ENCODE data around the gene GLYAT. TPM values are rescaled to one million over a fixed set of nuclear protein-coding genes. Genes with fewer than 3 reads are reported as not detected.
"Not testable (repeated sequence)": the region's sequence is repeated elsewhere in the genome, so short reads cannot be mapped to it uniquely, and the experiment has no call there.

GLYAT gene
- total RNA-seq, 1 donor from 2014 or later = not detected

DNA sequence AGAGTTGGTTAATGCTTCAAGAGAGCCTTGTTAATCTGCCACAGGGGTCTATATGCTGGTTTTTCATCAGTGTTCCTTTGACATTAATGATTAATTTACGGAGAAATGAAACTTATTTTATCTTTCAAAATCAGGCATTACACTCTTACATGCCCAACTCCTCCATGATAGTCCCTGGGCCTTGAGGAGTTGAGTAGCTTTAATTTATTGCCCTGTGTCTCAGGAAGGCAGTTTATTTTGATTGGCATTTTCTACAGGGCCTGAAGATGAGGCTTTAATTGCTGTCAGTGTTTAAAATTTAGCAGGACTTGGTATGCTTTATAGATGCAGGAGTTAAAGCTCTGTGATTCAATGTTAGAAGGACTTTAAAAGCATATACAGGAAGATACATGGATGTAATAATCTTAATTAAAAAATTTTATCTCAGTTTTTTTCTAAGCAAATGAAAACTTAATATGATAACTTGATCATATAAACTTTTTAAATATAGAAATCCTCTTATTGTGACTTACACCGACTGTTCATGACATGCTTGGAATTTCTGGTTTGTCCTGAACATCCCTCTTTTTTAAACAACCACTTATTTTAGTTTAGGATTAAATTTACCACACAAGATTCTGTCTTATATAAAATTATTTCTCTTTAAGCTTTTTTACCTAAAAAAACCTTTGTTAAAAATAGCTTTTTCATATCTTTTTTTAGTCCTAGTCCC lies 12.2 kb downstream of the GLYAT start:
- Mint-ChIP-seq H3K4me1 (ENCODE audit: unreplicated experiment) (no peaks in the 10 kb centered on the region), H3K36me3 (ENCODE audit: unreplicated experiment) (no peaks in the 10 kb centered on the region), H3K27ac (ENCODE audit: unreplicated experiment) (no peak overlapping the region), H3K27me3 (ENCODE audit: unreplicated experiment) (no peaks in the 10 kb centered on the region), H3K9me3 (ENCODE audit: unreplicated experiment) (no peaks in the 10 kb centered on the region), H3K4me3 (ENCODE audit: unreplicated experiment) (no peak overlapping the region)
- TF ChIP-seq, protein P1, sequence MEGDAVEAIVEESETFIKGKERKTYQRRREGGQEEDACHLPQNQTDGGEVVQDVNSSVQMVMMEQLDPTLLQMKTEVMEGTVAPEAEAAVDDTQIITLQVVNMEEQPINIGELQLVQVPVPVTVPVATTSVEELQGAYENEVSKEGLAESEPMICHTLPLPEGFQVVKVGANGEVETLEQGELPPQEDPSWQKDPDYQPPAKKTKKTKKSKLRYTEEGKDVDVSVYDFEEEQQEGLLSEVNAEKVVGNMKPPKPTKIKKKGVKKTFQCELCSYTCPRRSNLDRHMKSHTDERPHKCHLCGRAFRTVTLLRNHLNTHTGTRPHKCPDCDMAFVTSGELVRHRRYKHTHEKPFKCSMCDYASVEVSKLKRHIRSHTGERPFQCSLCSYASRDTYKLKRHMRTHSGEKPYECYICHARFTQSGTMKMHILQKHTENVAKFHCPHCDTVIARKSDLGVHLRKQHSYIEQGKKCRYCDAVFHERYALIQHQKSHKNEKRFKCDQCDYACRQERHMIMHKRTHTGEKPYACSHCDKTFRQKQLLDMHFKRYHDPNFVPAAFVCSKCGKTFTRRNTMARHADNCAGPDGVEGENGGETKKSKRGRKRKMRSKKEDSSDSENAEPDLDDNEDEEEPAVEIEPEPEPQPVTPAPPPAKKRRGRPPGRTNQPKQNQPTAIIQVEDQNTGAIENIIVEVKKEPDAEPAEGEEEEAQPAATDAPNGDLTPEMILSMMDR (IDR thresholded peaks at IDR 0.05) = no peak
- DNase-seq (ENCODE audit: extremely low spot score, unreplicated experiment) = no peak

DNA sequence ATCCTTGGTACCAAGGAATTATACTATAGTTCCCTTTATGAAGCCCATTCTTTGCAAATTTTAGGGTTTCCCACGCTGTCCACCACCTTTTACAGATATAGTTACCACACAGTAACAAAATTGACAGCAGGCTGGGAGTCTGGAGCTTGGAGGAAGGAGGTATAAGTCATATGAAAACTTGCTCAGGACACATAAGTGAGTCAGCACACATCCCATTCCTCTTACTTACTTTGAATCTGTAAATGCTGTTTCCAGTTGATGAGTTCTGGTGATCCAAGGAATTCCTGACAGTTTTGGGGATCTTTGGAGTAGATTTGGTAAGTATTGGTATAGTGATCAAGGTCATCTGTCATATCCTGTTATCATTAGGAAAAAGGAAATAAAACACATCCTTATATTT lies 19.2 kb downstream of the GLYAT start:
- Mint-ChIP-seq H3K36me3 (ENCODE audit: unreplicated experiment) (no peaks in the 10 kb centered on the region), H3K9me3 (ENCODE audit: unreplicated experiment) (no peaks in the 10 kb centered on the region), H3K4me3 (ENCODE audit: unreplicated experiment) (no peak overlapping the region), H3K4me1 (ENCODE audit: unreplicated experiment) (no peaks in the 10 kb centered on the region), H3K27ac (ENCODE audit: unreplicated experiment) (no peak overlapping the region), H3K27me3 (ENCODE audit: unreplicated experiment) (no peaks in the 10 kb centered on the region)
- TF ChIP-seq, protein P1 (IDR thresholded peaks at IDR 0.05) = no peak
- no peak for DNase-seq (ENCODE audit: extremely low spot score, unreplicated experiment)

DNA sequence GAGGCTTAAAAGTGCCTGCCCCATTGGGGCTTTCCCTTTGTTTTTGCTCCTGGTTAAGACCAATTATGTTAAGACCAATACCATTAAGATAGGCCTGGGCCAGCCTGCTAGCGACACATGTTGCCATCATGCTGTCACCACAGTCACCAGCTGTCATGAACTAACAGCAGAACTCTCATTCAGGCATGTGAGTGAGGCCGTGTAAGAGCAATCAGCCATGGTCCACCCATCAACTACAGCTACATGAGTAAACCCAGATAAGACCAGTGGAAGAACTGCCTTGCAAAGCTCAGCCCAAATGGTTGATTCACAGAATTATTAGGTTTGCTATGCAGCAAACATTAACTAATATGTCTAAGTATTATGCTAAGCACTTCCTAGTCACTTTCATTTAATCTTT lies 19.9 kb downstream of the GLYAT start:
- TF ChIP-seq, protein P1 (IDR thresholded peaks at IDR 0.05) = no peak
- no peaks in the 10 kb centered on the region for H3K4me1 Mint-ChIP-seq (ENCODE audit: unreplicated experiment)
- H3K9me3 Mint-ChIP-seq (ENCODE audit: unreplicated experiment) = no peaks in the 10 kb centered on the region

DNA sequence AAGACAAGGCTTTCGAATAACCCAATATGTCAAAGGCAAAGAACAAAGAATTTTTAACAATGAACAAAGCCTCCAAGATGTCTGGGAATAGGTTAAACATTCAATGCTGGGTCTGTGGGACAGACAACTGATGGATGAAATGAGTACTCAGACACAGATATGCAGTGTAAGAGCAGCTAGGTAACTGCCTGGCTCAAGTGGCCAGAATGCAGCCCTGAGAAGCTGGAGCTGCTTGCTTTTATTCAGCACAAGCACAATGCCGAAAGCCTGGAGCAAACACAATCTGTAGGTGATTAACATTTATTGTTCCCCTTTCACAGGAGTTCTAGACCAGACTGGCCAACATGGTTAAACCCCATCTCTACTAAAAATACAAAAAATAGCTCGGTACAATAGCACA lies 24.0 kb downstream of the GLYAT start:
- Mint-ChIP-seq H3K27ac (ENCODE audit: unreplicated experiment) (no peak overlapping the region), H3K4me1 (ENCODE audit: unreplicated experiment) (no peaks in the 10 kb centered on the region), H3K9me3 (ENCODE audit: unreplicated experiment) (peaks cover 7% of the 10 kb centered on the region), H3K36me3 (ENCODE audit: unreplicated experiment) (no peaks in the 10 kb centered on the region), H3K27me3 (ENCODE audit: unreplicated experiment) (peaks cover 4% of the 10 kb centered on the region), H3K4me3 (ENCODE audit: unreplicated experiment) (no peak overlapping the region)
- TF ChIP-seq, protein P1 (IDR thresholded peaks at IDR 0.05) = no peak
- no peak for DNase-seq (ENCODE audit: extremely low spot score, unreplicated experiment)

More for the DNA sequence above, 19.9 kb downstream of the GLYAT start:
- Mint-ChIP-seq H3K27ac (ENCODE audit: unreplicated experiment) (no peak overlapping the region), H3K27me3 (ENCODE audit: unreplicated experiment) (peaks cover 4% of the 10 kb centered on the region), H3K36me3 (ENCODE audit: unreplicated experiment) (no peaks in the 10 kb centered on the region), H3K4me3 (ENCODE audit: unreplicated experiment) (no peak overlapping the region)
- no peak for DNase-seq (ENCODE audit: extremely low spot score, unreplicated experiment)

DNA sequence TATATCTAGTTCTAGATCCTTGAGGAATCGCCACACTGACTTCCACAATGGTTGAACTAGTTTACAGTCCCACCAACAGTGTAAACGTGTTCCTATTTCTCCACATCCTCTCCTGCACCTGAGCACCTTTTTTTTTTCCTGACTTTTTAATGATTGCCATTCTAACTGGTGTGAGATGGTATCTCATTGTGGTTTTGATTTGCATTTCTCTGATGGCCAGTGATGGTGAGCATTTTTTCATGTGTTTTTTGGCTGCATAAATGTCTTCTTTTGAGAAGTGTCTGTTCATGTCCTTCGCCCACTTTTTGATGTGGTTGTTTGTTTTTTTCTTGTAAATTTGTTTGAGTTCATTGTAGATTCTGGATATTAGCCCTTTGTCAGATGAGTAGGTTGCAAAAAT lies 34.9 kb downstream of the GLYAT start:
- not testable (repeated sequence) for H3K36me3 Mint-ChIP-seq (ENCODE audit: unreplicated experiment); H3K4me3 Mint-ChIP-seq (ENCODE audit: unreplicated experiment); H3K27me3 Mint-ChIP-seq (ENCODE audit: unreplicated experiment); H3K27ac Mint-ChIP-seq (ENCODE audit: unreplicated experiment); H3K4me1 Mint-ChIP-seq (ENCODE audit: unreplicated experiment); DNase-seq (ENCODE audit: extremely low spot score, unreplicated experiment); H3K9me3 Mint-ChIP-seq (ENCODE audit: unreplicated experiment)
